ENCODE data around the gene PPCS. TPM values are rescaled to one million over a fixed set of nuclear protein-coding genes. Genes with fewer than 3 reads are reported as not detected.
"Not testable (repeated sequence)": the region's sequence is repeated elsewhere in the genome, so short reads cannot be mapped to it uniquely, and the experiment has no call there.

PPCS gene
- polyA plus RNA-seq, 6 donors from 2014 or later, result 141 to 214 (median 157) TPM

DNA sequence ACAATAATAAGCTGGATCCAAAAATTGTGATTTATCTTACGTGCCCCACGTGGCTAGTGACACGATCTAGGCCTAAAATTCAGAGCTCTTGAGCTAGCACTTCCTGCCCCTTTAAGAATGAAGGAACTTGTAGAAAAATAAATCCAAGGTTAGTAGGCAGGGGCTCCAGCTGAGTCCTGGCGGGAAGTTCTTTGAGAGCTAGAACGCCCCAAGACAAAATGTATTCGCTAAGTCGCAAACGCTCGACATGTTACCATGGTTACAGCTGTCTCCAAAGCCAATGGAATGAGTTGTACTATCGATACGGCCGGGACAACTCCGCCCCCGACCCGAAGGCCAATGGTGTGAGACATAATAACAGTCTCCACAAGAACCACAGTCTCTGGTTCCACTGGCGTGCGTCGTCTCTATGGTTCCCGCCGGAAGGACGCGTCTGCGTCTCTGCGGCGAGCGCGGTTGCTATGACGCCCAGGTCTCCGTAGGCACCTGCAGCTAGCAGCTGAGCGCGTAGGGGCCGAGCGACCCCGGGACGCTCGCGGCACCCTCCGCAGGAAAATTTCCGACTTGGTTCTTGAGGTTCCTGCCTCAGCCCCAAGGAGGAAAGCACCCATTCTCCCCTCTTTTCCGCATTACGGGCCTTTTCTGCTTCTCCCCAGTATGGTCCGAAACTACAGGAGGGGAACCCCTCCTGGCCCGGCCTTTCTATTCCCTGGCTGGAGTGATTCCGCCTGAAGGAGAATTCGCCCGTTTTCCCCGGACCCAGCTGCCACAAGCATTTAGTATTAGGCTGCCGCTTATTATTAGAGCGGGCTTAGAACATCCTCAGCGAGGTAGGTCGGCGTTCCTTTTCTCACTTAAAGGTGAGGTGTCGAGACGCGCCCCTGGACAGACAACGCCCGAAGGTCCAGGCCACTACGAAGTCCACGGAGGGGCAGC lies 6.8 kb downstream of the PPCS start, which contains the start of gene CCDC30:
Gene CCDC30, plus strand, starts transcription at position 459 of the 936 bp plus-strand sequence. CDS start 17,266 bp downstream, outside the sequence.
- Mint-ChIP-seq H3K36me3 (peaks cover 13 to 15% of the 10 kb centered on the region in 2 donors), H3K9me3 (no peaks in the 10 kb centered on the region), H3K4me3 (peak within 1 kb of the TSS; percentile 82 to 96 (median 92)), H3K4me1 (peaks cover 16 to 39% (median 34%) of the 10 kb centered on the region in 3 donors), H3K27ac (peak within 1 kb of the TSS; percentile 98 to 99 (median 98)), H3K27me3 (no peaks in the 10 kb centered on the region)
- ATAC-seq (ENCODE audit: low read depth in 2 of 2) (peak; percentile 91 to 92), DNase-seq (peak; percentile 98)

DNA sequence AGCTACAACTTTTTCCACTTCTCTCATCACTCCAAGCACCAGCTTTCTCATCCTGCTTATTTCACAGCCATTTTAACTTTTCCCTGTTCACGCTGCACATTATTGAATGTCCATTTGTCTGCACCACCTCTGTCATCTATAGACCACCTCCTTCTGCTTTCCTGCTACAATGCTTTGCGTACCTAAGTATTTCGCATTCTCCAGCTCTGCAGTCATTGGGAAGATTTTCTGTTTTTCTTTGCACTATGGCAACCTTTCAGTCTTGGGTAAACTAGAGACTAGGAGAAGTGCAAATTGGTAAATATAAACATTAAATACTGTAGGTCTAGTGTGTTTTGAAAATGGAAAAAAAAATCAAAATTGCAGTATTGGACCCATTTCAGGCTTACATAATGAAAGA lies 7.6 kb downstream of the PPCS start:
- no peak for DNase-seq
- H3K27ac Mint-ChIP-seq, result peak overlapping the region; percentile 98 to 99 (median 98)

DNA sequence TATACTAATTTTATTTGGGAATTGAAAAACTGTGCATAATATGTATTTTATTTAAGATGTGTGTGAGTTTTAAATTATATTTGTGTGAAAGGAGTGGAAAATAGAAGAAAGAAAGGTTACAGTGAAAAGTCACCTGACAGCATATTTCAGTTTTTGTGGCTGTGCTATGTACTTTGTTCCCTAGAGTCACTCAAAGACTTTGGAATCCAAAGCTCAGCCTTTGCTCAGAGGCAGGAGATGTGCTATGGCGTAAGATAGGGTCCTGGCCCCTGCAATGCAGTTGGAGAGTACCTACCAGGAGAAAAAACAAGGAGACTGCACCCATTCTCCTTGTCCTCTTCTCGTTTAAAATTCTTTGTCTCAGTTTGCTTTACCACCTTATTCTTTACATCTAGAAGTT lies 9.7 kb downstream of the PPCS start:
- peaks cover 0 to 15% of the 10 kb centered on the region in 2 donors for H3K36me3 Mint-ChIP-seq
- H3K4me1 Mint-ChIP-seq, result peaks cover 8 to 26% (median 24%) of the 10 kb centered on the region in 3 donors
- peak overlapping the region in 1 of 6 donors; percentile 22 for H3K27ac Mint-ChIP-seq
- H3K9me3 Mint-ChIP-seq, result no peaks in the 10 kb centered on the region
- DNase-seq (no peak), ATAC-seq (ENCODE audit: low read depth in 2 of 2) (no peak)
- H3K27me3 Mint-ChIP-seq, result no peaks in the 10 kb centered on the region
- no peak overlapping the region for H3K4me3 Mint-ChIP-seq

More for the DNA sequence above, 7.6 kb downstream of the PPCS start:
- Mint-ChIP-seq H3K36me3 (peaks cover 8 to 15% of the 10 kb centered on the region in 2 donors), H3K9me3 (no peaks in the 10 kb centered on the region), H3K27me3 (no peaks in the 10 kb centered on the region), H3K4me1 (peaks cover 13 to 34% (median 30%) of the 10 kb centered on the region in 3 donors), H3K4me3 (peak overlapping the region; percentile 82 to 96 (median 92))
- no peak for ATAC-seq (ENCODE audit: low read depth in 2 of 2)

DNA sequence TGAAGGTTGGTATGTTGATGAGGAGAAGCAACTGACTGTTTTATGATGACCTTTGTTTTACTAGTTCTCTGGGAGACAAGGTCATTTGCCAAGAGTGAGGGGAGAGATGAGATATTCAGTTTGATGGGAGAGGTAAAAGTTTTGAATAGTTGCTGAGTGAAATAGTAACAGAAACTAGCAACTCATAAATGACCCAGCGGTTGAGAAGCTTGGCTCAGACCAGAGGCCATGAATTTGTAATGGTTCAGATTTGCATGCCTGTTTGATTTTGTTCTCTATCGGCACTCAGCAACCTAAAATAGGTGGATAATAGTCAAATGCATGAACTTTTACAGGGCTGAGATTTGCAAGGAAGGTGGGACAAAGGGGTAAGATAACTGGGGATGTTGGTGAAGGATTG lies 13.4 kb downstream of the PPCS start:
- Mint-ChIP-seq H3K27ac (no peak overlapping the region), H3K36me3 (peaks cover 0 to 15% of the 10 kb centered on the region in 2 donors), H3K4me1 (no peaks in the 10 kb centered on the region), H3K27me3 (no peaks in the 10 kb centered on the region), H3K4me3 (no peak overlapping the region), H3K9me3 (no peaks in the 10 kb centered on the region)
- ATAC-seq (ENCODE audit: low read depth in 2 of 2), result no peak
- DNase-seq, result no peak

DNA sequence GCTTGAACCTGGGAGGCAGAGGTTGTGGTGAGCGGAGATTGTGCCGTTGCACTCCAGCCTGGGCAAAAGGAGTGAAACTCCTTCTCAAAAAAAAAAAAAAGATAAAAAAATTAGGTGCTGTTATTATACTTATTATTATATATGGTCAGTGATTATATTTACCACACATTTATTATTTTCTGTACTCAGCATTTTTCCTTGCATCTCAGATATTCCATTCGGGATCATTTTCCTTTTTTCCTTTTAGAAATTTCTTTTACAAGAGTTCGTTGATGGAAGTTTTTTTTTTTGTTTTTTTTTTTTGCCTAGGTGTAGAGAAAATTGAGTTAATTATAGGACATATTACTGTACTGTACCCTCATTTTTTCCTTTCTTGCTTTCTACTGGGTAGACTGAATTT lies 20.3 kb downstream of the PPCS start:
- Mint-ChIP-seq H3K4me1 (no peaks in the 10 kb centered on the region), H3K27me3 (no peaks in the 10 kb centered on the region), H3K27ac (no peak overlapping the region), H3K36me3 (no peaks in the 10 kb centered on the region), H3K4me3 (no peak overlapping the region), H3K9me3 (no peaks in the 10 kb centered on the region)
- DNase-seq (no peak), ATAC-seq (ENCODE audit: low read depth in 2 of 2) (no peak)

DNA sequence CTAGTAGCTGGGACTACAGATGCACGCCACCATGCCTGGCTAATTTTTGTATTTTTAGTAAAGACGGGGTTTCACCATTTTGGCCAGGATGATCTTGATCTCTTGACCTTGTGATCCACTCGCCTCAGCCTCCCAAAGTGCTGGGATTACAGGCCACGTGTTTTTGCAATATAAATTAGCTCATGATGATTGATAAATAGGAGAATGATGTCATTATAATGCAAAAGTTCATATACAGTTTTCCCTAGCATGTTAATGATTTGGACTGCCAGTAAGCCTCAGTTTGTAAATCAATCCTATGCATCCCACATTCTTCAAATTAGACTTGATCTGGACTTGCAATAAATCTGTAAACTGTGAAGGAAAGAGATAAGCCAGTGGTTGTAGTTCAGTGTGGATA lies 21.0 kb downstream of the PPCS start:
- not testable (repeated sequence) for H3K4me1 Mint-ChIP-seq; H3K27ac Mint-ChIP-seq; H3K36me3 Mint-ChIP-seq; ATAC-seq (ENCODE audit: low read depth in 2 of 2); H3K4me3 Mint-ChIP-seq; H3K27me3 Mint-ChIP-seq; H3K9me3 Mint-ChIP-seq; DNase-seq

DNA sequence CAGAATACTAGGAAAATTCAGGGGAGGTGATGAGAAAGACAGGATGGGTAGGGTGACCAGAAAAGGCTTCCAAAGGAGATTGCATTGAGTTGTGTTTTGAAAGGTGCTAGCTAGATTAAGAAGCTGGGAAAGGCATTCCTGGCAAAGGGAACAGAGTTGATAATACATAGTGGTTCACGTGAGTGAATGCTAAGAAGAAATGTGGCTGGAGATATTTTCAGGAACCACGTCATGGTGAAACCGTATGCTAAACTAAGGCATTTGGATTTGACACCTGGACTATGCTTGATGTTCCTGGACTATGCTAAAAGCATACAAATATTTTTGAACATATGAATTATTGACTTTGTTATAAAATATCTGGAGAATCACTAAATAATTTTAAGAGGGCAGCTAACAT lies 21.4 kb downstream of the PPCS start:
- H3K4me3 Mint-ChIP-seq, result no peak overlapping the region
- H3K9me3 Mint-ChIP-seq, result no peaks in the 10 kb centered on the region
- DNase-seq, result no peak
- no peak for ATAC-seq (ENCODE audit: low read depth in 2 of 2)
- peaks cover 3% of the 10 kb centered on the region in 2 donors for H3K36me3 Mint-ChIP-seq
- no peaks in the 10 kb centered on the region for H3K27me3 Mint-ChIP-seq
- no peak overlapping the region for H3K27ac Mint-ChIP-seq
- H3K4me1 Mint-ChIP-seq, result no peaks in the 10 kb centered on the region

DNA sequence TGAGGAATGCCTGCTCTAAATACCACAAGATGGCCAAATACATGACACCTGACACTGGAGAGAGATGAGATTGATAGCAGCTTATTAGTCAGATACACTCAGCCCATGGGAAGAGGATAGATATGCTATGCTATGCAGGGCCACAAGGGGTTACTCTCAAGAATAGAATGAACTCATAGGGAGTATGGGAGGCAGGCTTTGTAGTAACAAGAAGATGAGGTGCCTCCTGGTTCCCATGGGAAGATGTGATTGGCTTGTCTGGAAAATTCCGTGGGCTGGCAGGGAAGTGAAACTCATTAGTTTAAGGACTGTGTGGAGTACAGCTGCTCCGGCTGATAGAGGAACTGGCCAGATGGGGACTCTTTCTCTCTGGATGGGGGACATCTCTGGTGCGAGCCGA lies 23.3 kb downstream of the PPCS start:
- Mint-ChIP-seq H3K36me3 (peaks cover 8 to 11% of the 10 kb centered on the region in 2 donors), H3K27ac (peak overlapping the region in 2 of 6 donors; percentile 34 to 44), H3K4me1 (no peaks in the 10 kb centered on the region), H3K4me3 (no peak overlapping the region), H3K9me3 (no peaks in the 10 kb centered on the region), H3K27me3 (no peaks in the 10 kb centered on the region)
- ATAC-seq (ENCODE audit: low read depth in 2 of 2) (no peak), DNase-seq (no peak)

DNA sequence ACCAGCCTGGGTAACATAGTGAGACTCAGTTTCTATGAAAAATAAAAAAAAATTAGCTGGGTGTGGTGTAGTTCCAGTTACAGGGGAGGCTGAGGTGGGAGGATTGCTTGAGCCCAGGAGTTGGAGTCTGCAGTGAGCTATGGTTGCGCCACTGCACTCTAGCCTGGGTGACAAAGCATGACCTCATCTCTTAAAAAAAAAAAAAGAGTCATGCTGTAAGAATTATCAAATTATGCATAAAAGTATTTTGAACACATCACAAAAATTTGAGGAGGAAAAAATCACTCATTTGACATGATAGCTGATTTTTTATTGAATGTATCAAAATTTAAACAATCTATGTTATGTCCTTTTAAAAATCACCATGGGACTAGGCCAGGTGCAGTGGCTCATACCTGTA lies 24.6 kb downstream of the PPCS start:
- H3K27ac Mint-ChIP-seq, result no peak overlapping the region
- peaks cover 8 to 16% of the 10 kb centered on the region in 2 donors for H3K36me3 Mint-ChIP-seq
- ATAC-seq (ENCODE audit: low read depth in 2 of 2) (no peak), DNase-seq (no peak)
- no peak overlapping the region for H3K4me3 Mint-ChIP-seq
- H3K27me3 Mint-ChIP-seq, result no peaks in the 10 kb centered on the region
- H3K4me1 Mint-ChIP-seq, result no peaks in the 10 kb centered on the region
- no peaks in the 10 kb centered on the region for H3K9me3 Mint-ChIP-seq

DNA sequence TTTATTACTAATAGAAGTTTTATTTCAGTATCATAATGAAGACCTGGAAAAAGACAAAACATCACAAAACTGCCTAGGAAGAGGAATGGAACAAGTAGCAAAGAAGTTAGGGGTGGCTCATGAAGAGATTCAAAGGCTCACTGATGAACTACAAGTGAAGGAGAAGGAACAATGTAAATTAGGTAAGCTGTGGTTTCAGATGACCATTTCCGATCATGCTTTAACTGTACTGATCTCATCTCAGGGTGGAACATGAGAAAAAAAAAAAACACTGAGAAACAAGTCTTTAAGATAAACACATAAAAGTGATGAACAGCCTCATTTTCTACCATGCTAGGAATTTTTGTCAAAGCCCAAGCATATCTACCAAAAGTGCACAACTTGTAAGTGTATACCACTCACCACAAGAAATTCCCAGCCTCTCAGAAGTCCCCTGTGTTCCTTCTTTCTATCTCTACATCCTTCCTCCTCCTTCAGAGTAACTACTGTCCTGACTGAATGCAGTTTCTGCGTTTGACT lies 26.4 kb downstream of the PPCS start:
- H3K4me1 Mint-ChIP-seq, result no peaks in the 10 kb centered on the region
- H3K9me3 Mint-ChIP-seq, result peaks cover 0 to 3% (median 0%) of the 10 kb centered on the region in 7 donors
- peak overlapping the region in 1 of 6 donors; percentile 3 for H3K27ac Mint-ChIP-seq
- no peak for DNase-seq
- H3K4me3 Mint-ChIP-seq, result no peak overlapping the region
- H3K36me3 Mint-ChIP-seq, result peaks cover 16 to 22% of the 10 kb centered on the region in 2 donors
- no peak for ATAC-seq (ENCODE audit: low read depth in 2 of 2)
- no peaks in the 10 kb centered on the region for H3K27me3 Mint-ChIP-seq

DNA sequence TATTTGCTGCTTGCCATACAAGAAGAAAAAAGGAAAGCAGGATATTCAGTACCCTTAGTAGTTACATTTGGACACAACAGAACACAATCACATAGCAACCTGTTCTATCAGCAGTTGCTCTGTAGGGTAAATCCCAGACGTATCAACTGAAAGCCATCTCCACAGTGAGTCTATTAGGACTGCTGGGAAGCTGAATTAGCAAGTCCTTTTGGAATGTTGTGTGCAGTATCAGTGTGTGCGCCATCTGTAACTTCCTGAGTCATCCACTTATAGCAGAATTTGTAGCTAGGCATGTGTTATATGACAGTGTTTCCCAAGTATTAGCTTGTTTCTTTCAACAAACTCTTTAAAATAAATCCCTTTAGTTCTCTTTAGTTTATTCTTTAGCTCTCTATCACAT lies 28.0 kb downstream of the PPCS start:
- no peak for DNase-seq
- Mint-ChIP-seq H3K4me3 (no peak overlapping the region), H3K36me3 (peaks cover 18 to 22% of the 10 kb centered on the region in 2 donors), H3K4me1 (no peaks in the 10 kb centered on the region), H3K9me3 (peaks cover 0 to 3% (median 0%) of the 10 kb centered on the region in 7 donors), H3K27me3 (no peaks in the 10 kb centered on the region), H3K27ac (no peak overlapping the region)
- no peak for ATAC-seq (ENCODE audit: low read depth in 2 of 2)

DNA sequence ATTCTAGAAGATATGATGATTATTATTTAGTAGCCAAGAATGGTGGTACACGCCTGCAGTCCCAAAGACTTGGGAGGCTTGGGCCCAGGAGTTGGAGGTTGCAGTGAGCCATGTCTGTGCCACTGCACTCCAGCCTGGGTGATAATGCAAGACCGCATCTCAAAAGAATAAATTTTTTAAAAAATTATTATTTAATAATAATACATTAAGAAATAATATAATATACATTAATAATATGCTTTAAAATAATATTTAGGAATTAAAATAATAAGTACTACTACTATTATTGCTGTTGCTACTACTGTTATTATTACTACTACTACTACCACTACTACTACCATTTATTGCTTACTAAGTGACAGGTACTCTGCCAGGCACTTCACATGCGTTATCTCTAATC lies 33.9 kb downstream of the PPCS start:
- Mint-ChIP-seq H3K9me3 (peaks cover 0 to 17% (median 8%) of the 10 kb centered on the region in 7 donors), H3K27ac (no peak overlapping the region), H3K4me3 (no peak overlapping the region), H3K36me3 (peaks cover 11 to 28% of the 10 kb centered on the region in 2 donors), H3K4me1 (no peaks in the 10 kb centered on the region), H3K27me3 (no peaks in the 10 kb centered on the region)
- ATAC-seq (ENCODE audit: low read depth in 2 of 2) (no peak), DNase-seq (no peak)

DNA sequence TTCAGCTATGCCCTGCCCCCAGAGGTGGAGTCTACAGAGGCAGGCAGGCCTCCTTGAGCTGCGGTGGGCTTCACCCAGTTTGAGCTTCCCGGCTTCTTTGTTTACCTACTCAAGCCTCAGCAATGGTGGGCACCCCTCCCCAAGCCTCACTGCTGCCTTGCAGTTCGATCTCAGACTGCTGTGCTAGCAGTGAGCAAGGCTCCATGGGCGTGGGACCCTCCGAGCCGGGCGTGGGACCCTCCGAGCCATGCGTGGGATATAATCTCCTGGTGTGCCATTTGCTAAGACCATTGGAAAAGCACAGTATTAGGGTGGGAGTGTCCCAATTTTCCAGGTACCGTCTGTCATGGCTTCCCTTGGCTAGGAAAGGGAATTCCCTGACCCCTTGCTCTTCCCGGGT lies 45.7 kb downstream of the PPCS start:
- not testable (repeated sequence) for H3K4me1 Mint-ChIP-seq; DNase-seq; H3K27ac Mint-ChIP-seq; H3K27me3 Mint-ChIP-seq; ATAC-seq (ENCODE audit: low read depth in 2 of 2); H3K4me3 Mint-ChIP-seq
- Mint-ChIP-seq H3K36me3 (peaks cover 24 to 33% of the 10 kb centered on the region in 2 donors), H3K9me3 (peaks cover 8 to 54% (median 40%) of the 10 kb centered on the region in 7 donors)
